Nephron progenitor cell (in vitro differentiated cells): Measurements from ENCODE around the gene BCKDHB.

Experiments
- DNase-seq: peaks from one replicate; pipeline ENCODE4 v3.0.0; 2021
- H3K27ac Mint-ChIP-seq: 2 replicates; pipeline ENCODE4 v1.8.0; 2021; ENCODE audit warnings: mild to moderate bottlenecking, moderate library complexity, mixed read lengths
- H3K27me3 Mint-ChIP-seq: 2 replicates; pipeline ENCODE4 v1.8.0; 2021; ENCODE audit warnings: mild to moderate bottlenecking, low read depth, mixed read lengths; ENCODE audit not compliant: poor library complexity
- H3K36me3 Mint-ChIP-seq: 2 replicates; pipeline ENCODE4 v1.8.0; 2021; ENCODE audit warnings: low read depth, mixed read lengths
- H3K4me1 Mint-ChIP-seq: 2 replicates; pipeline ENCODE4 v1.8.0; 2021; ENCODE audit warnings: mixed read lengths
- H3K4me3 Mint-ChIP-seq: 2 replicates; pipeline ENCODE4 v1.8.0; 2021; ENCODE audit warnings: mild to moderate bottlenecking, moderate library complexity, mixed read lengths
- H3K9me3 Mint-ChIP-seq: 2 replicates; pipeline ENCODE4 v1.8.0; 2021; ENCODE audit warnings: mild to moderate bottlenecking, moderate library complexity, mixed read lengths
- CTCF ChIP-seq: fragments of 200-600 bp; sonication (generic); IDR thresholded peaks from 2 replicates; pipeline ENCODE4 v1.5.0; 2021; ENCODE audit warnings: antibody characterized with exemption

BCKDHB gene

GRCh38 chr6:80333342-80333741, 226.9 kb downstream of the BCKDHB start:
- H3K36me3 Mint-ChIP-seq, result no peaks in the 10 kb centered on the region
- H3K27ac Mint-ChIP-seq, result no peak overlapping the region
- H3K4me1 Mint-ChIP-seq, result peaks cover 10% of the 10 kb centered on the region
- no peak for DNase-seq
- H3K9me3 Mint-ChIP-seq, result no peaks in the 10 kb centered on the region
- no peaks in the 10 kb centered on the region for H3K27me3 Mint-ChIP-seq
- no peak for TF ChIP-seq CTCF
- no peak overlapping the region for H3K4me3 Mint-ChIP-seq

- no peak overlapping the region for H3K27ac Mint-ChIP-seq
- no peaks in the 10 kb centered on the region for H3K9me3 Mint-ChIP-seq
- no peaks in the 10 kb centered on the region for H3K4me1 Mint-ChIP-seq
- no peak overlapping the region for H3K4me3 Mint-ChIP-seq
- no peaks in the 10 kb centered on the region for H3K27me3 Mint-ChIP-seq
- H3K36me3 Mint-ChIP-seq, result no peaks in the 10 kb centered on the region
- TF ChIP-seq CTCF, result no peak
- no peak for DNase-seq
Measured at GRCh38 chr6:80335121-80335531, 228.7 kb downstream of the BCKDHB start.

GRCh38 chr6:80336911-80337310, 230.4 kb downstream of the BCKDHB start:
- TF ChIP-seq CTCF, result no peak
- no peak for DNase-seq
- Mint-ChIP-seq H3K36me3 (no peaks in the 10 kb centered on the region), H3K9me3 (no peaks in the 10 kb centered on the region), H3K4me1 (peaks cover 11% of the 10 kb centered on the region), H3K27me3 (no peaks in the 10 kb centered on the region), H3K27ac (no peak overlapping the region), H3K4me3 (no peak overlapping the region)

GRCh38 chr6:80338201-80338836, 231.8 kb downstream of the BCKDHB start:
- Mint-ChIP-seq H3K27ac (no peak overlapping the region), H3K9me3 (no peaks in the 10 kb centered on the region), H3K4me3 (no peak overlapping the region), H3K4me1 (peaks cover 11% of the 10 kb centered on the region), H3K27me3 (no peaks in the 10 kb centered on the region), H3K36me3 (no peaks in the 10 kb centered on the region)
- peak; percentile 90 for DNase-seq
- peak; percentile 83 for TF ChIP-seq CTCF

GRCh38 chr6:80339421-80339820, 232.9 kb downstream of the BCKDHB start:
- no peak overlapping the region for H3K4me3 Mint-ChIP-seq
- TF ChIP-seq CTCF, result no peak
- H3K36me3 Mint-ChIP-seq, result no peaks in the 10 kb centered on the region
- H3K27me3 Mint-ChIP-seq, result no peaks in the 10 kb centered on the region
- no peak overlapping the region for H3K27ac Mint-ChIP-seq
- no peaks in the 10 kb centered on the region for H3K9me3 Mint-ChIP-seq
- peaks cover 11% of the 10 kb centered on the region for H3K4me1 Mint-ChIP-seq
- DNase-seq, result no peak

DNA sequence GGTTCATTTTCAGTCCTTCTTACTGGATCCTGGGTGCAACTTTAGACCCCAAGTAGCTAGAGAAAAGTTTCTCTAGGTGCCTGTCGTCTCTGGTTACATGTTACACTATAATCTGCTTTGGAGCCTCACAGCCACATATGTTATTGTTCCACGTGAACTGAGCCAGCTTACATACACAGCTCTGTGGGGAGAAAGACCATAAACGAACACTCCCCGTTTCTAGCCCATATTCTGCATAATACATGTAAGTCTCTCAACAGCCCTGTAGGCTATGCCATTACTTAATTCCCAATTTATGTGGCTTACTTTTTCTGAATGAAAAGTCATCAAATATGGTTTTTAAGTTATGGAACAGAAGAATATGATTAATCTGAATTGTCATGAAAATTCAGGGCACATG, 233.8 kb downstream of the BCKDHB start:
- H3K4me3 Mint-ChIP-seq, result no peak overlapping the region
- no peaks in the 10 kb centered on the region for H3K27me3 Mint-ChIP-seq
- TF ChIP-seq CTCF, result no peak
- H3K9me3 Mint-ChIP-seq, result no peaks in the 10 kb centered on the region
- no peak overlapping the region for H3K27ac Mint-ChIP-seq
- H3K4me1 Mint-ChIP-seq, result peaks cover 11% of the 10 kb centered on the region
- DNase-seq, result no peak
- no peaks in the 10 kb centered on the region for H3K36me3 Mint-ChIP-seq
